OCI-LY3 (cell line): ENCODE data around the gene GGN.

ENCODE experiments used
- CTCF ChIP-seq: fragments of 200-600, 300-600 bp; sonication (generic); IDR thresholded peaks from 2 replicates; pipeline ENCODE4 v1.5.1; 2014; ENCODE audit warnings: antibody characterized with exemption, low read length, low read depth
- EZH2phosphoT487 ChIP-seq: fragments of 200-600 bp; shearing (Covaris generic); IDR thresholded peaks from 2 replicates; pipeline ENCODE4 v1.6.1; 2018; ENCODE audit warnings: antibody characterized with exemption, mixed run types, low read depth

- TF ChIP-seq CTCF (no peak), EZH2phosphoT487 (no peak)
Measured at GRCh38 chr19:38389957-38390924, 2.4 kb upstream of the GGN start.
